ENCODE results near the gene SORCS3. TPM values are rescaled to one million over a fixed set of nuclear protein-coding genes. Genes with fewer than 3 reads are reported as not detected.

Gene SORCS3
- total RNA-seq, 3 donors from 2014 or later (not counting 1 experiment from before 2014, with no cell fraction given), result 0.05 to 0.09 TPM; not detected in 1

GRCh38 chr10:105259201-105259600 is 618.1 kb downstream of the SORCS3 start:
- no peak for ATAC-seq
- no peak overlapping the region for H3K27ac Mint-ChIP-seq

GRCh38 chr10:105262666-105263065 is 621.6 kb downstream of the SORCS3 start:
- WGBS (ENCODE audit: insufficient coverage), result no CpG with 5 or more reads among the region's 2 CpGs
- Histone ChIP-seq H3K36me3 (ENCODE audit: control insufficient read depth, insufficient read depth, low read length) (no peaks in the 10 kb centered on the region), H3K9me3 (ENCODE audit: control insufficient read depth, insufficient read depth, low read length) (no peaks in the 10 kb centered on the region), H3K4me3 (ENCODE audit: low read length) (no peak overlapping the region), H3K27ac (ENCODE audit: low read length) (no peak overlapping the region), H3K27me3 (ENCODE audit: control insufficient read depth, insufficient read depth, low read length) (no peaks in the 10 kb centered on the region), H3K4me1 (ENCODE audit: control insufficient read depth, insufficient read depth, low read length) (no peaks in the 10 kb centered on the region)
- no peak for DNase-seq
- Mint-ChIP-seq H3K9me3 (peaks cover under 1 to 2% of the 10 kb centered on the region in 2 donors), H3K27me3 (ENCODE audit: low read depth in 2 of 2) (no peaks in the 10 kb centered on the region), H3K27ac (no peak overlapping the region), H3K36me3 (no peaks in the 10 kb centered on the region), H3K4me3 (no peak overlapping the region), H3K4me1 (no peaks in the 10 kb centered on the region)
- intact Hi-C loops (cut with micrococcal nuclease), result no loop called here
- ATAC-seq, result no peak
- no peak for TF ChIP-seq CTCF (IDR thresholded peaks at IDR 0.05)

More at GRCh38 chr10:105259201-105259600, 618.1 kb downstream of the SORCS3 start:
- no peak for DNase-seq
- 68% methylated on average over 1 of the region's 2 CpGs for WGBS (ENCODE audit: insufficient coverage)
- peaks cover 0 to 2% of the 10 kb centered on the region in 2 donors for H3K9me3 Mint-ChIP-seq
- H3K27ac ChIP-seq (ENCODE audit: low read length), result no peak overlapping the region
- H3K27me3 Mint-ChIP-seq (ENCODE audit: low read depth in 2 of 2), result no peaks in the 10 kb centered on the region
- H3K4me1 ChIP-seq (ENCODE audit: control insufficient read depth, insufficient read depth, low read length), result no peaks in the 10 kb centered on the region
- intact Hi-C loops (cut with micrococcal nuclease), result no loop called here
- TF ChIP-seq CTCF (IDR thresholded peaks at IDR 0.05), result no peak
- no peak overlapping the region for H3K4me3 Mint-ChIP-seq
- no peaks in the 10 kb centered on the region for H3K36me3 ChIP-seq (ENCODE audit: control insufficient read depth, insufficient read depth, low read length)
- H3K9me3 ChIP-seq (ENCODE audit: control insufficient read depth, insufficient read depth, low read length), result no peaks in the 10 kb centered on the region
- no peaks in the 10 kb centered on the region for H3K27me3 ChIP-seq (ENCODE audit: control insufficient read depth, insufficient read depth, low read length)
- no peaks in the 10 kb centered on the region for H3K4me1 Mint-ChIP-seq
- no peak overlapping the region for H3K4me3 ChIP-seq (ENCODE audit: low read length)
- H3K36me3 Mint-ChIP-seq, result no peaks in the 10 kb centered on the region

- DNase-seq (no peak), ATAC-seq (no peak)
- TF ChIP-seq CTCF (IDR thresholded peaks at IDR 0.05), result no peak
- Histone ChIP-seq H3K36me3 (ENCODE audit: control insufficient read depth, insufficient read depth, low read length) (no peaks in the 10 kb centered on the region), H3K4me3 (ENCODE audit: low read length) (no peak overlapping the region), H3K27me3 (ENCODE audit: control insufficient read depth, insufficient read depth, low read length) (no peaks in the 10 kb centered on the region), H3K4me1 (ENCODE audit: control insufficient read depth, insufficient read depth, low read length) (no peaks in the 10 kb centered on the region), H3K9me3 (ENCODE audit: control insufficient read depth, insufficient read depth, low read length) (no peaks in the 10 kb centered on the region), H3K27ac (ENCODE audit: low read length) (no peak overlapping the region)
- peaks cover 3 to 6% of the 10 kb centered on the region in 2 donors for H3K9me3 Mint-ChIP-seq
- no peaks in the 10 kb centered on the region for H3K4me1 Mint-ChIP-seq
- 81% methylated on average over 7 of the region's 7 CpGs for WGBS (ENCODE audit: insufficient coverage)
- H3K27ac Mint-ChIP-seq, result no peak overlapping the region
- H3K27me3 Mint-ChIP-seq (ENCODE audit: low read depth in 2 of 2), result no peaks in the 10 kb centered on the region
- intact Hi-C loops (cut with micrococcal nuclease), result no loop called here
- no peaks in the 10 kb centered on the region for H3K36me3 Mint-ChIP-seq
- no peak overlapping the region for H3K4me3 Mint-ChIP-seq
Observed at GRCh38 chr10:105266966-105267539, 626.0 kb downstream of the SORCS3 start.

- no peaks in the 10 kb centered on the region for H3K36me3 ChIP-seq (ENCODE audit: control insufficient read depth, insufficient read depth, low read length)
- no peak for TF ChIP-seq CTCF (IDR thresholded peaks at IDR 0.05)
- no peaks in the 10 kb centered on the region for H3K27me3 ChIP-seq (ENCODE audit: control insufficient read depth, insufficient read depth, low read length)
- H3K27me3 Mint-ChIP-seq (ENCODE audit: low read depth in 2 of 2), result no peaks in the 10 kb centered on the region
- ATAC-seq (no peak), DNase-seq (no peak)
- no peak overlapping the region for H3K27ac ChIP-seq (ENCODE audit: low read length)
- no peaks in the 10 kb centered on the region for H3K4me1 ChIP-seq (ENCODE audit: control insufficient read depth, insufficient read depth, low read length)
- intact Hi-C loops (cut with micrococcal nuclease), result no loop called here
- H3K27ac Mint-ChIP-seq, result no peak overlapping the region
- no peaks in the 10 kb centered on the region for H3K36me3 Mint-ChIP-seq
- no peaks in the 10 kb centered on the region for H3K4me1 Mint-ChIP-seq
- H3K9me3 Mint-ChIP-seq, result peaks cover 3 to 4% of the 10 kb centered on the region in 2 donors
- H3K4me3 ChIP-seq (ENCODE audit: low read length), result no peak overlapping the region
- WGBS (ENCODE audit: insufficient coverage), result 69% methylated on average over 1 of the region's 1 CpG
- H3K4me3 Mint-ChIP-seq, result no peak overlapping the region
- no peaks in the 10 kb centered on the region for H3K9me3 ChIP-seq (ENCODE audit: control insufficient read depth, insufficient read depth, low read length)
Observed at GRCh38 chr10:105268961-105269360, 627.9 kb downstream of the SORCS3 start.

Data from natural killer cell (primary cell).